ENCODE data around the gene NFIA.

Gene NFIA

DNA sequence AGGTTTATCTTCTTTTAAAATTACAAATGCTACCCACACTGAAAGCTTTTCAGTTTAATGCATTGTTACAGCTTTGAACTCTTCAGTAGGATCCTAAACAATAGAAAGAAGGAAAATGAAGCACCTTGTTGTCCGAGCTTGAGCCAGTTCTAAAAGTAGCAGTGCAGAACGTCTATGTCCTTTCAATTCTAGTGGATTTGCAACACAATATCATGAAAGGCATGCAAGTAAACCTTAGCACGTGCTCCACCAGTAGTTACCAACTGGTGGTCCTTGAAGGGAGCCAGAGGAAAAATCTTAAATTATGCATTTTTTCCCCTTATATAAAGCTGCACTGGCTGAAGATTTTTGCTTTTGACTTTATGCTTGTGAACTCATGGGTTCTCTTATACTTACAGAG lies 208.2 kb downstream of the NFIA start:
- Histone ChIP-seq H2AFZ (ENCODE audit: low read length) (no peak overlapping the region), H3K9me3 (replicated peaks in 1 of 2; ENCODE audit: control insufficient read depth in 2 of 2, insufficient read depth in 1 of 2, low read depth in 1 of 2, low read length in 2 of 2) (no peaks in the 10 kb centered on the region), H2BK12ac (ENCODE audit: low read length) (no peak overlapping the region), H3K79me1 (ENCODE audit: low read depth, low read length) (no peaks in the 10 kb centered on the region), H3K23ac (ENCODE audit: low read depth, low read length, poor library complexity) (no peak overlapping the region), H3K18ac (ENCODE audit: low read length) (no peak overlapping the region), H3K4me1 (ENCODE audit: control insufficient read depth in 2 of 2, insufficient read depth in 1 of 2, low read depth in 1 of 2, low read length in 2 of 2) (peaks cover 0 to 7% of the 10 kb centered on the region in 2 donors), H3K9ac (ENCODE audit: low read depth, low read length, poor library complexity) (no peak overlapping the region), H3K4me3 (ENCODE audit: low read length in 2 of 2) (no peak overlapping the region), H4K91ac (ENCODE audit: low read depth, low read length, poor library complexity) (no peak overlapping the region), H4K8ac (ENCODE audit: low read depth, low read length) (no peak overlapping the region), H2BK5ac (ENCODE audit: low read length) (no peak overlapping the region), H2BK15ac (ENCODE audit: low read length) (no peak overlapping the region), H2AK5ac (ENCODE audit: low read depth, low read length) (no peak overlapping the region), H3K4me2 (ENCODE audit: insufficient read depth, low read length, poor library complexity, severe bottlenecking) (no peak overlapping the region), H2BK120ac (ENCODE audit: low read depth, low read length) (no peak overlapping the region), H3K27ac (replicated peaks; ENCODE audit: low read length) (no peak overlapping the region), H3K14ac (ENCODE audit: low read length) (no peak overlapping the region), H3K4ac (ENCODE audit: low read length) (no peak overlapping the region), H3K27me3 (ENCODE audit: control insufficient read depth in 3 of 3, insufficient read depth in 3 of 3, low read depth in 1 of 3, low read length in 3 of 3) (no peaks in the 10 kb centered on the region), H3K36me3 (replicated peaks in 1 of 2; ENCODE audit: control insufficient read depth in 2 of 2, insufficient read depth in 2 of 2, low read length in 2 of 2) (no peaks in the 10 kb centered on the region)
- no CpG with 5 or more reads among the region's 3 CpGs for WGBS, 2 donors (ENCODE audit: extremely low coverage in 2 of 2, insufficient read length in 2 of 2, insufficient replicate concordance in 1 of 2)
- no peak for DNase-seq (ENCODE audit: low spot score)

DNA sequence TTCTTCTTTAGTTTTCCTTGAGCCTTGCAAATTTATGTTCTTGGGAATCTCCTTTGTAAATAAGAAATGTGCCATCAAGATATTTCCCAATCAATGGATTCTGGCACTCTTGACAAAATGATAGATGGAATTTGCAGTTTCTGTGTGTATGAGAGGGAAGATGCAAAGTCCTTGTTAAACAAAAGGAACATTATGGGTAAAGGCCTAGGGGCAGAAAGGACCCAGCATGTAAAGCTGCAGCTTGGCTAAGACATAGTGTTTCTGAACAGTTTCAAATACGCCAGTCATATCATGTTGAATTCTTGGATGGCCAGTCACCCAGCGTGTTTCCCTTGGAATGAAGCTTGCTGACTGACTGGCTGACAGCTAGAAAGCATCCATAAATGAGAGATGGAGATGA lies 210.8 kb downstream of the NFIA start:
- Histone ChIP-seq H3K14ac (ENCODE audit: low read length) (no peak overlapping the region), H3K9me3 (replicated peaks in 1 of 2; ENCODE audit: control insufficient read depth in 2 of 2, insufficient read depth in 1 of 2, low read depth in 1 of 2, low read length in 2 of 2) (no peaks in the 10 kb centered on the region), H4K8ac (ENCODE audit: low read depth, low read length) (no peak overlapping the region), H3K27me3 (ENCODE audit: control insufficient read depth in 3 of 3, insufficient read depth in 3 of 3, low read depth in 1 of 3, low read length in 3 of 3) (no peaks in the 10 kb centered on the region), H3K18ac (ENCODE audit: low read length) (no peak overlapping the region), H3K4me3 (ENCODE audit: low read length in 2 of 2) (no peak overlapping the region), H3K79me1 (ENCODE audit: low read depth, low read length) (no peaks in the 10 kb centered on the region), H2AFZ (ENCODE audit: low read length) (no peak overlapping the region), H3K9ac (ENCODE audit: low read depth, low read length, poor library complexity) (no peak overlapping the region), H4K91ac (ENCODE audit: low read depth, low read length, poor library complexity) (no peak overlapping the region), H2AK5ac (ENCODE audit: low read depth, low read length) (no peak overlapping the region), H2BK12ac (ENCODE audit: low read length) (no peak overlapping the region), H2BK120ac (ENCODE audit: low read depth, low read length) (no peak overlapping the region), H2BK5ac (ENCODE audit: low read length) (no peak overlapping the region), H3K4me2 (ENCODE audit: insufficient read depth, low read length, poor library complexity, severe bottlenecking) (no peak overlapping the region), H3K27ac (replicated peaks; ENCODE audit: low read length) (no peak overlapping the region), H3K4me1 (ENCODE audit: control insufficient read depth in 2 of 2, insufficient read depth in 1 of 2, low read depth in 1 of 2, low read length in 2 of 2) (peaks cover 0 to 6% of the 10 kb centered on the region in 2 donors), H3K23ac (ENCODE audit: low read depth, low read length, poor library complexity) (no peak overlapping the region), H3K36me3 (replicated peaks in 1 of 2; ENCODE audit: control insufficient read depth in 2 of 2, insufficient read depth in 2 of 2, low read length in 2 of 2) (no peaks in the 10 kb centered on the region), H2BK15ac (ENCODE audit: low read length) (no peak overlapping the region), H3K4ac (ENCODE audit: low read length) (no peak overlapping the region)
- WGBS, 2 donors (ENCODE audit: extremely low coverage in 2 of 2, insufficient read length in 2 of 2, insufficient replicate concordance in 1 of 2): no CpG with 5 or more reads among the region's 2 CpGs
- DNase-seq (ENCODE audit: low spot score): no peak

DNA sequence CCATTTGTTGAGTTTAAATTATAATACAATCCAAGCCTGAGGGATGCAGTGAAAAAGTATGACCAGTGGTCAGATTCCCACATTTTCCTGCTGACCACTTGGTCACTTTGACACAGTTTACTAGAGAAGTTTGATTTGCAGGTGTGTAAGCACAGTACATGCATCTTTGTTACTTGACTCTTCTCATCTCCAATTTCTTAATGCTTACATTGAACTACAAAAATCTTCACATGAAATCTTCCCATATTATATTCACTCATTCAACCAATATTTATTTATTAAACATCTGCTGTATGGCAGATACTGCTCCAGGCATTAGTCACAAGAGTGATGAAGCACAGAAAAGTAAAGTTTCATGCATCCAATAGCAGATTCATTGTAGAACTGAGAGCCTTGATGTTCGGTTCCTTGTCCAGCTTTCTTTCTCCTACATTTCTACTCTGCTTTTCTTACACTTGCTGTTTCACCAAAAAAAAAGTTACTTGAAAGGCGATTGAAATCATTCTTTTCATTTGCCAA lies 211.7 kb downstream of the NFIA start:
- DNase-seq (ENCODE audit: low spot score): no peak
- WGBS, 2 donors (ENCODE audit: extremely low coverage in 2 of 2, insufficient read length in 2 of 2, insufficient replicate concordance in 1 of 2): no CpG with 5 or more reads among the region's 2 CpGs

DNA sequence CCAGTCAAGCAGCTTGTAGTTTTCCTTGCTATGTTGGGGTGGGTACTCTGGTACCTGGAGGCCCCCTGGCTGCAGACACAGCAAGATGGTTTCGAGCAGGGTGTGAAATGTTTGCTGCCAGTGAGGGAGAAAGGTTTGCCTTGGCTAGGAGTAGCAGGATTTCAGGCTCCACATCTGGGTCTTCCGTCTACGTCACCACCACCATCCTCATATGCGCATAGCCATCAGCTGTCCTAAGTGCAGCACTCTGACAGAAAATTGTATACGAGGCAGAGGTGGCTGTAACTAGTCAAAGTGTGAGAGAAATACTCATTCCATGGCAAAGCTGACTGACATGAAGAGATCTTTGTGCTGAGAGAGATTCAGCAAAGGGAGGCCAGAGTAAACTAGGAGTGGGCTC lies 212.6 kb downstream of the NFIA start:
- no CpG with 5 or more reads among the region's 5 CpGs for WGBS, 2 donors (ENCODE audit: extremely low coverage in 2 of 2, insufficient read length in 2 of 2, insufficient replicate concordance in 1 of 2)
- Histone ChIP-seq H3K27ac (replicated peaks; ENCODE audit: low read length) (no peak overlapping the region), H3K4me3 (ENCODE audit: low read length in 2 of 2) (no peak overlapping the region)

More for the DNA sequence above, 211.7 kb downstream of the NFIA start:
- Histone ChIP-seq H3K4ac (ENCODE audit: low read length) (no peak overlapping the region), H3K27me3 (ENCODE audit: control insufficient read depth in 3 of 3, insufficient read depth in 3 of 3, low read depth in 1 of 3, low read length in 3 of 3) (no peaks in the 10 kb centered on the region), H3K4me2 (ENCODE audit: insufficient read depth, low read length, poor library complexity, severe bottlenecking) (no peak overlapping the region), H3K14ac (ENCODE audit: low read length) (no peak overlapping the region), H2BK12ac (ENCODE audit: low read length) (no peak overlapping the region), H2AFZ (ENCODE audit: low read length) (no peak overlapping the region), H4K91ac (ENCODE audit: low read depth, low read length, poor library complexity) (no peak overlapping the region), H3K27ac (replicated peaks; ENCODE audit: low read length) (no peak overlapping the region), H3K36me3 (replicated peaks in 1 of 2; ENCODE audit: control insufficient read depth in 2 of 2, insufficient read depth in 2 of 2, low read length in 2 of 2) (no peaks in the 10 kb centered on the region), H2BK5ac (ENCODE audit: low read length) (no peak overlapping the region), H3K18ac (ENCODE audit: low read length) (no peak overlapping the region), H4K8ac (ENCODE audit: low read depth, low read length) (no peak overlapping the region), H2BK15ac (ENCODE audit: low read length) (no peak overlapping the region), H3K79me1 (ENCODE audit: low read depth, low read length) (no peaks in the 10 kb centered on the region), H3K4me3 (ENCODE audit: low read length in 2 of 2) (no peak overlapping the region), H3K9me3 (replicated peaks in 1 of 2; ENCODE audit: control insufficient read depth in 2 of 2, insufficient read depth in 1 of 2, low read depth in 1 of 2, low read length in 2 of 2) (no peaks in the 10 kb centered on the region), H2AK5ac (ENCODE audit: low read depth, low read length) (no peak overlapping the region), H3K9ac (ENCODE audit: low read depth, low read length, poor library complexity) (no peak overlapping the region), H3K4me1 (ENCODE audit: control insufficient read depth in 2 of 2, insufficient read depth in 1 of 2, low read depth in 1 of 2, low read length in 2 of 2) (peaks cover 0 to 6% of the 10 kb centered on the region in 2 donors), H3K23ac (ENCODE audit: low read depth, low read length, poor library complexity) (no peak overlapping the region), H2BK120ac (ENCODE audit: low read depth, low read length) (no peak overlapping the region)

More for the DNA sequence above, 212.6 kb downstream of the NFIA start:
- no peak for DNase-seq (ENCODE audit: low spot score)
- no peak overlapping the region for H2BK120ac ChIP-seq (ENCODE audit: low read depth, low read length)
- no peak overlapping the region for H3K4ac ChIP-seq (ENCODE audit: low read length)
- H2AK5ac ChIP-seq (ENCODE audit: low read depth, low read length): no peak overlapping the region
- H3K18ac ChIP-seq (ENCODE audit: low read length): no peak overlapping the region
- no peak overlapping the region for H3K9ac ChIP-seq (ENCODE audit: low read depth, low read length, poor library complexity)
- H2AFZ ChIP-seq (ENCODE audit: low read length): no peak overlapping the region
- H4K8ac ChIP-seq (ENCODE audit: low read depth, low read length): no peak overlapping the region
- peaks cover 0 to 6% of the 10 kb centered on the region in 2 donors for H3K4me1 ChIP-seq (ENCODE audit: control insufficient read depth in 2 of 2, insufficient read depth in 1 of 2, low read depth in 1 of 2, low read length in 2 of 2)
- H3K36me3 ChIP-seq (replicated peaks in 1 of 2; ENCODE audit: control insufficient read depth in 2 of 2, insufficient read depth in 2 of 2, low read length in 2 of 2): no peaks in the 10 kb centered on the region
- no peak overlapping the region for H3K4me2 ChIP-seq (ENCODE audit: insufficient read depth, low read length, poor library complexity, severe bottlenecking)
- no peaks in the 10 kb centered on the region for H3K79me1 ChIP-seq (ENCODE audit: low read depth, low read length)
- no peak overlapping the region for H4K91ac ChIP-seq (ENCODE audit: low read depth, low read length, poor library complexity)
- H3K14ac ChIP-seq (ENCODE audit: low read length): no peak overlapping the region
- no peak overlapping the region for H2BK12ac ChIP-seq (ENCODE audit: low read length)
- H2BK5ac ChIP-seq (ENCODE audit: low read length): no peak overlapping the region
- no peak overlapping the region for H2BK15ac ChIP-seq (ENCODE audit: low read length)
- no peaks in the 10 kb centered on the region for H3K9me3 ChIP-seq (replicated peaks in 1 of 2; ENCODE audit: control insufficient read depth in 2 of 2, insufficient read depth in 1 of 2, low read depth in 1 of 2, low read length in 2 of 2)
- no peak overlapping the region for H3K23ac ChIP-seq (ENCODE audit: low read depth, low read length, poor library complexity)
- no peaks in the 10 kb centered on the region for H3K27me3 ChIP-seq (ENCODE audit: control insufficient read depth in 3 of 3, insufficient read depth in 3 of 3, low read depth in 1 of 3, low read length in 3 of 3)
